AG09309 (cell line): ENCODE measurements around the gene KDELR1.
"Not testable (repeated sequence)": the region's sequence is repeated elsewhere in the genome, so short reads cannot be mapped to it uniquely, and the experiment has no call there.

Experiments used
- DNase-seq: peaks from one replicate; pipeline ENCODE4 v3.0.0-alpha.2; 2010; ENCODE audit warnings: low read depth
- H3K4me3 ChIP-seq: 2 replicates; pipeline ENCODE4 v1.5.1; 2011; ENCODE audit warnings: mild to moderate bottlenecking, low read depth, low read length, moderate library complexity; ENCODE audit not compliant: control insufficient read depth
- CTCF ChIP-seq: IDR thresholded peaks from 2 replicates; pipeline ENCODE4 v1.5.1; 2011; ENCODE audit warnings: mild to moderate bottlenecking, low read depth, low read length, inconsistent platforms; ENCODE audit not compliant: insufficient read depth, control insufficient read depth; ENCODE audit errors: missing control alignments

The KDELR1 gene

DNA sequence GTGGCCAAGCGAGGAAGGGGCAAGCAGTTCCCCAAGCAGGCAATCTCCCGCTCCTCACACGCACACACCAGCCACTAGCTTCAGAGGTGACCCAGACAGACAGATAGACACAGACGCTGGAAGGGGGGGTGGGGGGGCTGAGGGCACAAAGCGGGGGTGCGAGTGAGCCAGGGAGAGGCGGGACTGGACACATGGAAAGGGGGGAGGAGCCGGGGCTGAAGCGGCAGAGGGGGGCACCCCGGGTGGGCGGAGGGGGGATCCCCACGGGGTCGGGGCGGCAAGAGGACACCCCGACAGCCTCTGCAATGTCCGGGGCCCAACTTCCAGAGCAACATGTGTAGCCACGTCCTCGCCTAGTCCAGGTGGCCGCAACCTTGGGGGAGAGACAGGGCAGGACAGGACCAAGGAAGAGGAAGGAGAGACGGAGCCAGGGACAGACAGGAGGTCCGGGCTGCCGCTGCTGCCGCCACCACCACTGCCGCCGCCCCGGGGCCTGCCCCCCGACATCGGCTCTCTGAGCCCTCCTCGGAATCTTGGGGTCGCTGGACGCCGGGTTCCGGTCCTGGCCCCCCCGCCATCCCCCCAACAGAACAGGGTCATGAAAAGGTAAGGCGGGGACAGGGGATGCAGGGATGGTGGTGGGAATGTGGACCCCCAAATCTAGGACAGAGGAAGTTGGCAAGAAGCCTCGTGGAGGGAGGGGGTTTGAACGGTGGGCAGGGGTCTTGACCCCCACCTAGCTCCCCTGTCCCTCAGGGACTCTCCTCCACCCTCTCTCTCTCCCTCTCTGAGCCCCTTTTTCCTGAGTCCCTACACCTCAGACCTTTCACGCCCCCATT, 3.2 kb upstream of the KDELR1 start:
- TF ChIP-seq CTCF: no peak
- H3K4me3 ChIP-seq: peak overlapping the region; percentile 32
- DNase-seq: no peak

DNA sequence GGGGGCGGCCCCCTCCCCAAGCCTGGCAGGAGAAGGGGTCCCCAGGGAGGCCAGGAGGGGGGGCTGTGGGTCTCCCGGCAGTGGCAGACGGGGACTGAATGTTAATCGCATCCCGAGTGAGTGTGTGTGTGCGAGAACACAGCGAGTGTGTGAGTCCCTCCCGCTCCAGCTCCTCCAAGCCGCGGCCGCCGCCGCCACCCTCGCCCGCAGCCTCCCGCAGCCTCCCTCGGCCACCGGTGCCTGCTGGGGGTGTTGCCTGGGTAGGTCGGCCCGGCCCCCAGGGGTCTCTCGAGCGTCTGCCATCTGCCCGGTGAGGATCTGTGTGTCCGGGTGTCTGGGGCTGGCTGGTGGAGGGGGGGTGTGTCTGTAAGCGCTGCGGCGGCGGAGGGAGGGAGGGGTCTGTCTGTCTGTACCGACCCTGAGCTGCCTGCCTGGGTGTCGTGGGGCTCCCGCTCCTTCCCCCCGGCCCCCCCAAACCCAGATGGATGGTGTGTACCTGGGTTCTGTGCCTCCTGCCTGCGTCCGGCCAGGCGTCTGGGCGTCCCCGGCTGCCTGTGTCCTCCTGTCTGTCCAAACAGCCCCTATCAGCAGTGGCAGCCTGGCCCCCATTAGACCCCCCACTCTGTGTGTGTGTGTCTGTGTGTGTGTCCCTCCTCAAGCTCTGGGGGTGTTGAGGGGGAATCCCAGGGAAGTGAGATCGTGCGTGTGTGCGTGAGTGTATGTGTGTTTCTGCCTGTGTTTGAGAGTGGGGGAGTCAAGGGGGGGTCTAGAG, 2.4 kb upstream of the KDELR1 start, which contains the start of gene GRIN2D:
Gene GRIN2D (plus strand): TSS at position 110 of the 772 bp plus-strand sequence. CDS start 4,725 bp downstream, outside the sequence.
- H3K4me3 ChIP-seq: peak within 1 kb of the TSS; percentile 32
- TF ChIP-seq CTCF: no peak
- DNase-seq: no peak

- DNase-seq: no peak
- no peak overlapping the region for H3K4me3 ChIP-seq
- TF ChIP-seq CTCF: no peak
These were observed 1.7 kb upstream of the KDELR1 start for GRCh38 chr19:48392860-48393558.

- not testable (repeated sequence) for H3K4me3 ChIP-seq, DNase-seq
These were observed 624 bp upstream of the KDELR1 start for GRCh38 chr19:48392006-48392344.

- DNase-seq: no peak
- peak; percentile 72 for TF ChIP-seq CTCF
- H3K4me3 ChIP-seq: peak overlapping the region; percentile 74
These were observed 907 bp downstream of the KDELR1 start for GRCh38 chr19:48390188-48391099.

- TF ChIP-seq CTCF: no peak
- DNase-seq: no peak
- H3K4me3 ChIP-seq: no peak overlapping the region
These were observed 4.4 kb downstream of the KDELR1 start for GRCh38 chr19:48386981-48387380.
